Glomerular endothelial cell (primary cell): Measurements from ENCODE around the gene COQ8B. TPM values are rescaled to one million over a fixed set of nuclear protein-coding genes. Genes with fewer than 3 reads are reported as not detected.

Experiments
- DNase-seq: peaks from one replicate; pipeline ENCODE4 v3.0.0-alpha.2; 2011; ENCODE audit warnings: low read depth, low spot score; ENCODE audit errors: extremely low read depth
- total RNA-seq: library from RNA; depleted of rRNA; stranded (reverse); fragments of >200 nt; gene quantifications from 2 replicates; pipeline ENCODE4 v1.2.3, GENCODE V29; 2015

COQ8B gene
- total RNA-seq, 1 donor from 2014 or later, result 10.2 TPM

DNA sequence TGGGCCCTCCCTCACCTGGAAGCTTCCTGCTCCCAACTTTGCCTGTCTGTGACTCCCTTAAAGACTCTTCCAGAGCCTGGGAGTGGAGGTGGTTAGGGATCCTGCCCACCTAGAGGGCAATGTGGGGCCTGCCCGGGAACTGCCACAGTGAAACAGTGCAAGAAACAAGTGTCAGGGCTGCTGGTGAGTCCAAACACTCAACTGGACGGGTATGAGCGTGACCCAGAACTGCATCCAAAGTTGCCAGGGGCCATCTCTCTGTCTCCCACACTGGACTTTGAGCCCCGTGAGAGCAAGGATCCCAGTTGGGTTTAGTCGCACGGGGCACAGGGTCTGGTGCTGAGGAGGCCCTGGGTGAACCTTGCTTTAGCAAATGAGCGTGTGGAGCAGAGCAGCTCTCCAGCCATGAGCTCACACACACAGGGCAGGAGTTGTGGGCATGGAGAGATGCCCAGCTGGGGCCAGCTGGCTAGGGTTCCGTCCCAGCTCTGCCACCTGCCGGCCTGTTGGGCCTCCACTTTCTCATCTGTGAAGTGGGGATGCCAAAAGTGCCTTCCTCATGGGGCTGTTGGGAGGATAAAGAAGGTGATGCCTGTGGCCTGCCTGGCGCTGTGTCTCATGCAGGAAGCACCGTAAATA is 23.4 kb downstream of the COQ8B start:
- DNase-seq, result no peak

DNA sequence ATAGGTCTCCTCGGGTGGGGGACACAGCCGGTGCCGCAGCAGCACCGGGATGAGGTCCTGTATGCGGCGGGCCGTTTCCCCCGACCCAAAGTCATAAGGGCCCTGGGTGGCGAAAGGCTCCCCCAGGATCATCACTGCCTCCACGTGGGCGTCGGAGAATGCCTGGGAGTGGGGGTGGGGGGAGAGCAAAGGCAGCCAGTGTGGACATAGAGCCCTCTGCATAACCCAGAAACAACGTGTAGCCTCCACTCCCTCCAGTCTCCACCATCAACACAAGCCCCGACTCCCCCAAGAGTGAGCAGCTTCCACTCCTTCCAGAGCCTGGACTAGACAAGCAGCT is 24.5 kb downstream of the COQ8B start:
- no peak for DNase-seq

DNA sequence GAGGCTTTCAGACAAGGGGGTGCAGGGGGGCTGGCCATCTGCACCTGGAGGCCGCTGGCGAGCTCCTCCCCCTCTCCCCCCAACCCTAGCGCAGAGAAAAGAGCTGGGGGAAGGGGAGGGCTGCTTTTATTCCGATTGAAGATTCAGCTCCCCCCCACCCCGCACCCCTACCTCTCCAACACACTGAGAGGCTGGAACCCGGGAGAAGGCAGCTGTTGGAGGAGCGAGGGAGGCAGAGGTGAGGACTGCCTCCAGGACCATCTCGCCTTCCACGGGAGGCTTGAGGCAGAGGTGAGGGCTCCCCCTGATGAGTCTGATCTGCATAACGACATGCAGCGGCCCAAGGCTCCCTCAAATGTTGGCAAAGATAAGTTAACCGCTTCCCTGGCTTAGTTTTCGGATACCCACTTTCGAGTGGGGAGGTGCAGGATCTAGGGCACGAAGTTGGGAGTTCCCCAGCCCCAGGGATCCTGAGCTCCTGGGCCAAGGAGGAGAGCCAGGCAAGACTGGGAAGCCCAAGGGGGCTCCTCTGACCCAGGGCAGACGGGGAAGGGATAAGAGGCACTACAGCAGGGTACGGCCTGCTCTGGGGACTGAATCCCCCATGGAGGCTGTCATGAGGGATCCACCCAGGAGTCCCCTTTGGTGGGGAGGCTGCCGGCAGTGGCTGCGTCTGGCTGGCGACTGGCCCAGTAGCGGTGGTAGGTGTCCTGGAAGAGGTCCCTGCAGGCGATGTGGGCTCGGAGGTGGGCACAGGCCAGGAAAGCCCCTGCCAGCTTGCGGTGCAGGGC is 25.1 kb downstream of the COQ8B start:
- DNase-seq, result no peak

DNA sequence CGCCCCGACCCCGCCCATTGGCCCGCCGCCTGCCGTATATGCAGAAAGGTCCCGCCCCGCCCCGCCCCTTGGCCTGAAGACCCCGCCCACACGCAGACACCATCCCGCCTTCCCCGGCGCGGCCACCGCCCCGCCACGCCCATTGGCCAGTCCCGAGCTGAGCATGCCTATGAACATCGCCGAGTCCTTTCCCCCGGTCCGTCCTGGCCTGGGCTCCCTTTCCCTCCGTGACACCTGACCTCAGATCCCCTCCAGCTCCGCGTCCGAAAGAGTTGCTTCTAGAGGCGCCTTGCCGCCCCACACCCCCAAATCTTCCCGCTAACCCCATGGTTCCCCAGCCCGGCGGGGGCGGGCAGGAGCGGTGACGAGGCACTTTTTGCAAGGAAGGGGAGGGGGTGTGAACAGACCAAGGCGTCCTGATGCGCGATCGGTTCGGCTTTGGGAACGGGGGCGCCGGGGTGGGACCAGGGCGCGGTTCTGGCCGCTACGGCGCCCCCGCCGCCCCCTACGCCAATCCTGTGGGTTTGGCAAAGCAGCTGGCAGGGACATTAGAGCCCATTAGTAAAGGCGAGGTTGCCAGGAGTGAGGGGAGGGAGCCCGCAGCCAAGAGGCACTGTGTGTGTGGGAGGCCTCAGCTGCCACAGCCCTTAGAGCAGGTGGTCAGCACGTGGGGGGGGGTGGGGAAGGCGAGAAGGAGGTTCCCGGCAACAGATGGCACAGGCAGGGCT is 25.8 kb downstream of the COQ8B start:
- DNase-seq, result no peak

DNA sequence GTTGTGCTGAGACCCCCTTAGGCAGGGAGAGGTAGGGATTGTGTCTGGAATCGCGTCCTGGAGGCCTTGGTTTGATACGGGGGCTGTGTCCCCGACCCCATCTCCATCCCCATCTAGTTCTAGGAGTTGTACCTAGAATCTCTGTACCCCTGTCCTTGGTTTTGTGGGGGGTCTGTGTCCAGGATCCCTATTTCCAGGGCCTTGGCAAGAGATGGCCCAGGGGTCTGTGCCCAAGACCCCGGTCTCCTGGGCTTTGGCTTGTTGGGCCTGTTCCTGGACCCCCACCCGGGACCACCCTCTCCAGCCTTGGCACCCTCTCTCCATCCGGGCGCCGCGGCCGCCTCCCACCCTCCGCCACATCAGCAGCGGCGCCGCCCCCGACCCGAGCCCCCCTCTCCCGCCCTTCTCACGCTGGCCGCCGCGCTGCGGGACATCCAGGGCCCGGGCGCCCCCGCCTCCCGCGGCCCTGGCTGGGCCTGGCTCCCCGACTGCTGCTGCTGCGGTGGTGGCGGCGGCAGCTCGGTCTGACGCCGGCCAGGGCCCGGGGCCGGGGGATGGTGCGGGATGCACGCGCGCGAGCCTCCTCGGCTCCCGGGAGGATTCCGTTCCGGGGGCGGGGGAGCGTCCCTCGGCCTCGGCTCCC is 26.5 kb downstream of the COQ8B start, which contains the start of gene NUMBL:
Gene NUMBL, minus strand, starts transcription at position 602 of the 643 bp plus-strand sequence. Its CDS starts 168 bp downstream, at position 434.
- no peak for DNase-seq

DNA sequence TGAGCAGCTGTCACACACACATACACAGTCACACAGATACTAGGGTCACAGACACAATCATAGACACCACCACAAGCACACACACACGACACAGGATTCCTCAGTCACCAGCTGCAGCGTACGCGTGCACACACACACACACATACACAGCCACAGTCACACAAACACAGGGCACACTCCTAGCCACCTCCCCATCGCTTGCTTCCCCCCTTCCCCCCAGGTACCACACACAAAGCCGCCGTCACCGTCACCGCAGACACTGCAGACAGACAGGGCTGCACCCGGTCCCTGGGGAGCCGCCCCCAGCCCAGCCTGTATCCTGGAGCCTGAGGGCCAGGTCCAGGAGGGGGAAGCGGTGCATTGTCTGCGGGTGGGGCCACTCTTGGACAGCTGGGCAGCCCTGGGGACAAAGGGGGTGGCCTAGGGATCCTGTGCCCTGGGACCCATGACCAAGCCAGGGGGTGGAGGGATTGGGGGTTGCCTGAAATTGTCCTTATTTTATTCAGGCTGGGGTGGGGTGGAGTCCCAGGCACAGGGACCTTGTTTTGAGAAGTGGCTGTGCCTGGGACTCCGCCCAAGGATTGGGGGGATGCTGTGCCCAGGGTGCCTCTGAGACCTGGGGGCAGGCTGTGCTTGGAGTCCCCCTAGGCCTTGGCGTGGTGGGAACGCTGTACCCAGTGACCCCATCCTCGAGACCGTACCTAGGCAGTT is 27.2 kb downstream of the COQ8B start:
- DNase-seq, result no peak

DNA sequence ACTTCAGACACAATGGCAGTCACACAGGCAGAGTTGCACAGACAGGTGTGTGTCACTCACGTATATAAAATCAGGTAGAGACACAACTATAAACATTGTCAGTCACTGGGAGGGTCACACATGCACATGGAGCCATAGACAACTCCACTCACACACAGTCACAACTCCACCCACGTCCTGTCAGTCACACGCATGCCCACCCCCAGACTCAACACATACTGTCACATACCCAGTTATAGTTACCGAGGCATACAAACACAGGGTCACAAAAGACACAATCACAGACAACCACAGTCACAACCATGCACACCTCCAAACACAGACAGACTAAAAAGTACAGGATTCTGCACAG is 27.7 kb downstream of the COQ8B start:
- no peak for DNase-seq

DNA sequence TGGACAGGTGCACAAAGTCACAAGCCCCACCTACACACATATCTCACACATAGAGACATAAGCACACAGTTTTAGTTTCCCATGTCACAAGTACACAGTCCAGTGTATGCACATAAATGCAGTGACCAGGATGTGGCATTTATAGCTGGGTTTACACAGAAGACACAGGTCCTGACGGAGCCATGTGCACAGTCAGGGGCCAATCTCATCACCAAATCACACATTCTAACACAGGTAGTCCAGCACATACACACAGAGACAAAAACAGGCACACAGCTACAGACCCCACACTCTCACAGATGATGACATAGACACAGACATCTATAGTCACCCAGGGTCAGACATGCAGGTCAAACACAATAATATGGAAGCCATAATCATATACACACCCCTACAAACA is 28.4 kb downstream of the COQ8B start:
- DNase-seq, result no peak

DNA sequence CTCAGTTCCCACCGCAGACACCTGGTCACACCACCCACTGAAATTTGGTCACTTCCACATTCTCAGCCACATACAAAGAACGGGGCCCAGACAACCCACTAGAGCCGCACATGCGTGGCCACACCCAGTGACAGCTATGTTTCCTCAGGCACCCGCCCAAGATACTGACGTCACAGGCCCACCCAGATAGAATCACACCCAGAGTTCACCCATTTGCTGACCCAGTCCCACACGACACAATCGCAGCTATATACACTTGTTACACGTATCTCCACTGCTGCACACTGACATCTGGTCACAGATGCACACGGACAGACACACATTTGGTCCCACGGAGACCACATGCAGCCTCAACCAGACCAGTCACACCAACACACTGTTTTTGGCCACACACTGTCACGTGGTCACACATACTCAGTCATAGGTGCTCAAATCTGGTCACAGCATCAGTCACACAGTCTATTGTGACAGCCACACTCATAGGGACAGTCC is 29.1 kb downstream of the COQ8B start:
- no peak for DNase-seq

DNA sequence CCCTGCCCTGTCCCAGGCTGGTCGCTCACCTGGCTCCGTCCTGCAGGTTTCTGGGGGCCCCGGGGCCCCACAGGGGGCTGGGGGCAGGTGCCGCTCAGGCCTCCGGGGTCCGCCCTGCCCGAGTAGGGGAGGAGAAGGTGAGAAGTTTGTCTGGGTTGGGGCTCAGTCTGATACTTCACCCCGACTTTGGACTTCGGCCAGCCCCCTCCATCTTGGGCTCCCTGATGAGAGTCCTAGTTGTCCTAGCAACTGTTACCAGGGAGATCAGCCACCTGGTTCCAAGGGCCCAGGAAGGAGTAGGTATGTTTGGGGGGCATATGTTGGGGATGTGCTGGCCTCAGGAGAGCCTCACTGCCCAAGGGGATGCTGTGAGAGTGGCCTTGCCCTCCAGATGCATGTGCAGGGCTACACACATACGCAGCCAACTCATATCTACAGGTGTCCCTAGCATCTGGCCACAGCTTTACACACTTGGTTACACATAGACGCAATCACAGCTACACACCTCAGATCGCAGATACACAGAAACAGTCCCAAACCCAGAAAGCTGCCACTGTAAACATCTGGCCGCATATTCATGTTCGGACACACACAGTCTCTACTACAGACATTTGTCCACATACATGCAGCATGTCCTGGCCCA is 29.7 kb downstream of the COQ8B start:
- DNase-seq, result no peak

DNA sequence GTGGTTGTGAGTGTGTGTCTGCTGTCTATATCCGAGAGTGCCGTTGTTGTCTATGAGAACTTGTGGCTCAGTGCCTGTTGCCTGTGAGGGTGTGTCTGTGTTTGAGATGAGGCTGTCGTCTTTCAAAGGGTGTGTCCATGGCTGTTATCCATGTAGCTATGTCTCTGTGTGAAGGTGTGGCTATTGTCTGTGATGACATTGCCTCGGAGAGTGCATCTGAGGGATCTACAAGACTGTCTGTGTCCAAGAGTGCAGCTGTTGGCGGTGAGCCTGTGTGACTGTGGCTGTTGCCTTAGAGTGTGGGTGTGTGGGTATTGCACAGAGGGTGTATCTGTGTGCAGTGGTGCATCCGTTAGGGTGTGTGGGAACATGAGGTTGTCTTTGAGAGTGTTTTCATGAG is 31.1 kb downstream of the COQ8B start:
- no peak for DNase-seq

DNA sequence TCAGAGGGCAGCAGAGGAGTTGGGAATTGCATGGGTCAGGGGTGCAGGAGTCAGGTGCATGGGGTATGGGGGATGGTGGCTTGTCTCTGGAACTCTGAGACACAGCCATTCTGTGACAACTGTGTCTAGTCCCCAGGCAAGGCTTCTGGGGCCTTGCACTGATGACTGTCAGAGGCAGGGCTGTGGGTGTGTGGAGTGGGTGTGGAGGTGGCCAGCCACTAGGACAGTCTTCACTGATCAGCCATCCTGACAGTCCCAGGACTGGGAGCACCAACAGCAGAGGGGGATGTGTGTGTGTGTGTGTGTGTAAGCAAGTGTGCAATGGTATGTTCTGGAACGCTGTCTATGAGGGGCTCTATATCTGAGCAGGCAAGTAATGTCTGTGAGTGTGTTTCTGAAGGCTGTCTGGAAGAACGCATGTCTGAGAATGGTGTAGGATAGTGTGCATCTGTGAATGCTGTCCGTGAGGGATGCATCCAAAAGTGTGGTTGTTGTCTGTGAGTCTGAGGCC is 31.6 kb downstream of the COQ8B start:
- DNase-seq, result no peak

DNA sequence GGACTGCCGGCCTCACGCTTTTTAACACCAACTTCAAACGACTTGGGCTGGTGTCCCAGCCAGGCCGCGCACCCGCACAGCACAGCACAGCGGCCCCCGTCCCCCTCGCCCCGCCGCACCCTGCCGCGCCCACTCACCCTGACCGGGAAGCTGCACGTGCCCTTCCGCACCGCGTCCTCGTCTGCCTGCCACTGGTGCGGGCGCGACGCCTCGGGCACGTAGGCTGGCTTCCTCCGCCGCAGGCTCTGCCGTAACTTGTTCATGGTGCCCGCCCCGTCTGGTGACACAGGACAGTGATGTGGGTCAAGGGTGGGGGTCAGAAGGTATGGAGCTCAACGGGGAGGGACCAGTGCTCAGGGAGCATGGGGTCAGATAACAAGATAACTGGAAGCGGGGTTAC is 32.4 kb downstream of the COQ8B start:
- no peak for DNase-seq

DNA sequence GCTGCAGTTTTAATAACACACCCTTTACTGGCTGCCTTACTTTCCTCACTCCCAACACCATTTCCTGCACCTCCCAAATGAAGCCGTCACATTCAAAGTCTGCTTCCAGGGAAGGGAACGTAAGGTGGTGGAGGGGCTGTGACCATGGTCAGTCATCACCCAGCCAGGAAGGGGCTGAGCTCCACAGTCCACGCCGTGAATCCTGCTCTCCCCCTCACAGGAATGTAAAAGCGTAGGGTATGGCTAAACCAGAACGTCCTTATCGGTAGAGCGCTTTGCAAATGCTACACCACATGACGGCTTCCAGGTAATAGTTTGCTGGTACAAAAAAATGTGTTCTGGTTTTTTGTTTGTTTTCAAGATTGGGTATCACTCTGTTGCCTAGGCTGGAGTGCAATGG is 33.2 kb downstream of the COQ8B start:
- no peak for DNase-seq

DNA sequence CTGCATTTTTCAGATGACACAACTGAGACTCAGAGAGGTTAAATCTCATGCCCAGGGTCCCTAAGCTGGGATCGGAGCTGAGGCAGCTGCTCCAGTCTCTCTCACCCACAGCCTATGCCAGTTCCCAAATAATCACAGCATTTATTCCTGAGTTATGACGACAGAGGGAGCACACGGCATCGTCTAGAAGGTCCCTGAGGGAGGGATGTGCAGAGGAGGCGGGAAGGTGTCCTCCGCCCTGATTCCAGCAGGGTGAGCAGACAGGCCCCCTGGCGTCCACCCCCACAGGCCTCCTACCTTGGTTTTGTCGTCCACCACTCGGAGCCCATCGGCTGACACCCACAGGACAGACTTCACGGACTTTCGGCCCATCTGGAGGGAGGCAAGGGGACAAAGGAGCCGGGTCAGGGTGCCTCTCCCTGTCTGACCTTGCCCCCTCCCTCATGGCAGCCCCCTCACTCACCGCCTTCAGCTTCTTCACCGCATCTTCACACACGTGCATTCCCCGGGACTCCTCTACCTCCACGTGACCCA is 34.2 kb downstream of the COQ8B start:
- no peak for DNase-seq

DNA sequence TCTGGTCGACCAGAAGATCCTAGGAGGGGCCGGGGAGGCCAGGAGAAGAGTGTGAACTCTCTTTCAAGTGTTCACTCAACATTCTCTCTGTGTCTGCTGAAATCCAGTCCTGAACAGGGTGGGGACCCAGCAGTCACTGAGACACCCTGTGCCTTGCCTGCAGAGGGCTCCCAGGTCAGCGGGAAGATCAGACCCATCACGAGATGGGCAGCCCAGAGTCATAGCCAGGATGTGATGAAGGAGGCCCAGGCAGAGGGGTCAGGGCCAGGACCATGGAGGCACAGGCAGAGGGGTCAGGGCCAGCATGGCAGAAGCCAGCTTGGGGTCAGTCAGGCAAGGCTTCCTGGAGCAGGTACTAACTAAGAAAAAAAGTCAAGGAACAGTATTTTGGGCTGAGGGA is 35.6 kb downstream of the COQ8B start:
- DNase-seq, result no peak

DNA sequence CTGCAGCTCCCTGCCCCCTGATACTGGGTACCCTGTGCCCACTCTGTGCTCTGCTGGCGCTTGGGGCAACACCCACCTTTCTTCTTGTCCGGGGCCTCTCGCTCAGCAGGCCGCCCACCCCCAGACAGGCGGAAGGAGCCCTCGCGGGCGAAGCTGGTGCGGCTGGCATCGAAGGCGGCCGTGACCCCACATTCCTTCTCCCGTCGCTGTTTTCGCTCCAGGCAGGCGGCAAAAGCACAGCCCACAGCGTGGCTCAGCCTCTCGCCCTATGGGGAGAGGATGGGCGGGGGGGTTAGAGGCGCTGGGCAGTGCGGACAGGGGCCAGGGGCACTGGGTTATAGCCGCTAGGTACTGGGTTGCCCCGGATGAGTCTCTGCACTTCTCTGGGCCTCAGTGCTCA is 39.5 kb downstream of the COQ8B start:
- DNase-seq, result no peak

DNA sequence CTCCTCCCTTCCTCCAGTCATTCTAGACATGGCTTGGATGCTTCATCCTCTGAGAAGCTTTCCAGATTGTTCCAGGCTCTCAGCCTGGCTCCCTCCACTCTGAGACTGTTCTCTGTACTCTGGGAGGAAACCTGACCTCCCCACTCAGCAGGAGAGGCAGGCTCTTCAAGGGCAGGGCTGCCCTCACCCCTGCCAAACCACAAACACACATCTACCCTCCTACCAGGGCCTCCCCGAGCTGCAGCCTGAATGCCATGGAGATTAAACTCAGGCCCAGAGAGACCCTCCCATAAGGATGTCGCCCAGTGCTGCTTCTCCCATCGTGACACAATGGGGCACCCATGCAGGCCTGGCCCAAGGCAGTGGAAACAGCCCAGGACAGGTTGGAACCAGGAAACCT is 42.4 kb downstream of the COQ8B start:
- DNase-seq, result no peak

DNA sequence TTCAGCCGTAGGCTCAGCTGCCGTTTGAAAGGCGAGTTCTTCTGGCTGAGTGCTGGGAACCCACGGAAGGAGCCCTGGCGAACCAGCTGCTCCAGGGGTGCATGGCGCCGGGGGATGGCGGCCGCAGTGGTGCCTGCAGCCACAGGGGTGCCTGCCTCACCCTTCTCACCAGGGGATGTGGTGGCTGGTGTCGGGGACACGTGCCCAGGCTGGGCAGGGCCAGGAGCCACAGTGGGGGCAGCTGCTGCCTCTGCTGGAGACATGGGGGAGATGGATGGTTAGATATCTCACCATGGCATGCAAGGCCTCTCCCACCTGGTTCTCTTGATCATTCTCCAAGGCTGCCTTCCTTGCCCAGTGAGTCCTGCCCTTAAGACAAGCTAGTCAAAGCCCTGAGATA is 43.3 kb downstream of the COQ8B start:
- no peak for DNase-seq
